Subcutaneous adipose tissue (tissue), 4 donors: ENCODE data around the gene LVRN. TPM values are rescaled to one million over a fixed set of nuclear protein-coding genes. Genes with fewer than 3 reads are reported as not detected.

ENCODE experiments used
- CTCF ChIP-seq: fragments of 450-650 bp; IDR thresholded peaks from one replicate; pipeline ENCODE4 v1.5.1; 2016; ENCODE audit warnings: low read depth, mild to moderate bottlenecking, control low read depth, antibody characterized with exemption, moderate library complexity
- total RNA-seq, 4 donors: library from RNA; depleted of rRNA; stranded (reverse); fragments of >200 nt; gene quantifications; one replicate each; pipeline ENCODE4 v1.1.0, GENCODE V29; 2016

Gene LVRN
- total RNA-seq, 4 donors from 2014 or later: 37.2 to 135 (median 96.4) TPM

DNA sequence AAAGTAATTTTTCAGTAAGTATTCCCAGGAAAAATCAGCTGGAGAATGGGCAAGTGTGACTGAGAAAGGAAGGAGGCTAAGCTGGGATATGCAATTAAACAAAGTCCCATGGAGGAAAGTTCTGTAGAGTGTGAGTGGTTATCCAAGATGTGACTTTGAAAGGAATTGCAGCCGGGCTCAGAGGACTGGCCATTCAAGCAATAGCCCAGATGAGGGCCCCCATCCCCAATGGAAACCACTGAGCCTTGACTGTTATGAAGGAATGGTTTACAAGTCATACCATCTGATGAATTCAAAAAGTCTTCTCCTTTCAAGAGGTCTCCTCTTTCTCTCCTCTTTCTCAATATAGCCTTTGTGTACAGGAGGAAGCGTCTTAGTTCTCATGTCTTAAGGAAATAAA lies 6.5 kb downstream of the LVRN start:
- no peak for TF ChIP-seq CTCF

GRCh38 chr5:115977096-115977495 lies 14.8 kb downstream of the LVRN start:
- TF ChIP-seq CTCF: no peak

DNA sequence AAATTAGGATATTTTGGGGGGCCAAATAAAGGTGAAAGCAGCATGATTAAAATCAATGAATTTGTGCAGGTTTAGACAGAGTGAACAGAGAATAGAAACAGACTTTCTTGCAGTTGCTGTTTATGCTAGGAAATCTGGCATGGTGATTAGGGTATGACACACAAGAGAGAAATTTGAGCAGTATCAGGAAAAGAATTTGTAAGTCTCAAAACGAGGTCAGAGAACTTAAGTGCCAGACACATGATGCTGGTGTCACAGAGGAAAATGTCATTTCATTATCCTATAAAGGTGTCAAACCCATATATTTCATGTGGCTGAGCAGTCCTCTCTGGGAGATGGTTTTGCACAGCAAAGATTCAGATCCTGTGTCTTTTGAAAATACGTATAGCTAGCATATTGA lies 15.7 kb downstream of the LVRN start:
- TF ChIP-seq CTCF: no peak

DNA sequence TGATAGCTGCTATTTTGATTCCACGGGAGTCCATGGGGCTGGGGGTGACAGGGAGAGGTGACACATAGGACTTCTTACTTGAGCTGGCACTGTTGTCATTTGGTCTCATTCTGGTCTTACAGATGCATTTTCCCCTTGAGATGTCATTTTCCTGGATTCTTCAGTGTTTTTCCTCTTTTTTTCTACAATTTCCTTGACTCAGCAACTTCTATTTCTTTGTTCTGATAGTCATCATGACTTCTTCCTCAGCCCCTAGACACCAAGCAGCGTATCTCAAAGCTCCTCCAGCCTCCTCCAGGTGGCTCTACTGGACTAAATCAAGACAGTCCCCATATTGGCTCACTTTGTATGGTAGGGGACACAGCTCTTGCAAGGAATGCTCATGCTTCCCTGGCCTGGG lies 16.5 kb downstream of the LVRN start:
- TF ChIP-seq CTCF: no peak

GRCh38 chr5:115979201-115980041 lies 17.1 kb downstream of the LVRN start:
- TF ChIP-seq CTCF: no peak

DNA sequence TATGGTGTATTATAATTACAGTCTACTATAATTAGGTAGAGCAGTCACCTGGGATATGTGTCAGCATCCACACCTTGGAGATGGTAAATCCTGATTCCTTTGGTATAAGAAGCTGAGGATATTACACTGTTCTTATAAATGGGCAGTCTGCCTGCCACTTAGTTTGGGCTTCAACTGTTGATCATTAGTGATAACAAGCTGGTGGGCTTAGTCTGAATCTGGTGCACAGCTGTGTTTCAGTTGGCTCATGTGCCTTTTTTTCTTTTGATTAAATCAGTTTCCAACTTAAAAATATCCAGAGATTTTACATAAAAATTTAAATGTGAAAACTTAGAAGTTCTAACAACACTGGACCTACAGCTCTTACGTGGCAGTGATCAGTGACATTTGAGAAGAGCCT lies 21.2 kb downstream of the LVRN start:
- TF ChIP-seq CTCF: no peak

- TF ChIP-seq CTCF: no peak
Observed at GRCh38 chr5:115985802-115986757, 23.8 kb downstream of the LVRN start.
